GM12865 (cell line): Measurements from ENCODE around the gene GP2.

Experiments
- DNase-seq: peaks from one replicate; pipeline ENCODE4 v3.0.0; 2010; ENCODE audit warnings: low read depth
- H3K4me3 ChIP-seq: 2 replicates; pipeline ENCODE4 v1.5.1; 2011; ENCODE audit warnings: mild to moderate bottlenecking, low read depth, low read length, control low read depth
- TF ChIP-seq, protein P1 (sequence below): IDR thresholded peaks from 2 replicates; pipeline ENCODE4 v1.5.1; 2011; ENCODE audit warnings: low read length, control low read depth, low read depth, inconsistent platforms; ENCODE audit not compliant: insufficient read depth; ENCODE audit errors: missing control alignments

Gene GP2

GRCh38 chr16:20300312-20301097 lies 26.8 kb downstream of the GP2 start:
- TF ChIP-seq, protein P1, sequence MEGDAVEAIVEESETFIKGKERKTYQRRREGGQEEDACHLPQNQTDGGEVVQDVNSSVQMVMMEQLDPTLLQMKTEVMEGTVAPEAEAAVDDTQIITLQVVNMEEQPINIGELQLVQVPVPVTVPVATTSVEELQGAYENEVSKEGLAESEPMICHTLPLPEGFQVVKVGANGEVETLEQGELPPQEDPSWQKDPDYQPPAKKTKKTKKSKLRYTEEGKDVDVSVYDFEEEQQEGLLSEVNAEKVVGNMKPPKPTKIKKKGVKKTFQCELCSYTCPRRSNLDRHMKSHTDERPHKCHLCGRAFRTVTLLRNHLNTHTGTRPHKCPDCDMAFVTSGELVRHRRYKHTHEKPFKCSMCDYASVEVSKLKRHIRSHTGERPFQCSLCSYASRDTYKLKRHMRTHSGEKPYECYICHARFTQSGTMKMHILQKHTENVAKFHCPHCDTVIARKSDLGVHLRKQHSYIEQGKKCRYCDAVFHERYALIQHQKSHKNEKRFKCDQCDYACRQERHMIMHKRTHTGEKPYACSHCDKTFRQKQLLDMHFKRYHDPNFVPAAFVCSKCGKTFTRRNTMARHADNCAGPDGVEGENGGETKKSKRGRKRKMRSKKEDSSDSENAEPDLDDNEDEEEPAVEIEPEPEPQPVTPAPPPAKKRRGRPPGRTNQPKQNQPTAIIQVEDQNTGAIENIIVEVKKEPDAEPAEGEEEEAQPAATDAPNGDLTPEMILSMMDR: peak; percentile 83
- H3K4me3 ChIP-seq: no peak overlapping the region

DNA sequence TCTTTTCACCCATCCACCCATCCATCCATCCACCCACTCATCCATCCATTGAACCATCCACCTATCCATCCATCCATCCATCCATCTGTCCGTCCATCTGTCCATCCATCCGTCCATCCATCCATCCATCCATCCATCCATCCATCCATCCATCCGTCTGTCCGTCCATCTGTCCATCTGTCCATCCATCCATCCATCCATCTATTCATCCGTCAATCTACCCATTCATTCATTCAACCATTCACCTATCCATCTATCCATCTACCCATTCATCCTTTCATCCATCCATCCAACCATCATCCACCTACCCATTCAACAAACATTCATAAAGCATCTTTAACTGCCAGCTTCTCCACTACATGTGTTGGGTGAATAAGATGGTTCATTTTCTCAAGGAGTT lies 28.9 kb downstream of the GP2 start:
- TF ChIP-seq, protein P1: no peak
- no peak overlapping the region for H3K4me3 ChIP-seq
- no peak for DNase-seq

More at GRCh38 chr16:20300312-20301097, 26.8 kb downstream of the GP2 start:
- DNase-seq: peak; percentile 72

GRCh38 chr16:20291208-20292206 lies 35.8 kb downstream of the GP2 start:
- H3K4me3 ChIP-seq: no peak overlapping the region
- no peak for DNase-seq
- TF ChIP-seq, protein P1: no peak

DNA sequence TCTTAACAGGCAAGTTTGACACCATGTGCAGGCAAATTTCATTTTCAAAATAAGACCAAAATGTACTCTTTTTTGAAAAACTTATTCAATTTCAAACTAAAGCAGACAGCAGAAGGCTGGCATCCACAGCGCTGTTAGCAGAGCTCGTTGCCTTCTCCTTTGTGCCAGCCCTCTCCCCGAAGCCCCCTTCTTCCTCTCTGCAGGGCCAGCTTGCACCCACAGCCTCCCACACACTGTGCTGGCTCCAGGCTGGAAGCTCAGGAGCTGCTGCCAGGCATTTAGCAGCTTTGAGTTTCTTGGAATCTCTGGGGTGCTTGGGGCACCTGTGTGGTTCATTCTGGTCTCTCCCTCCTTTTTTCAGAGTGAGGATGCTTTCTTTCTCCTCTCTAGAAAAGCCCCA lies 37.7 kb downstream of the GP2 start:
- no peak for DNase-seq
- TF ChIP-seq, protein P1: no peak
- no peak overlapping the region for H3K4me3 ChIP-seq

GRCh38 chr16:20285993-20286499 lies 41.3 kb downstream of the GP2 start:
- no peak overlapping the region for H3K4me3 ChIP-seq
- no peak for DNase-seq

GRCh38 chr16:20280259-20280658 lies 47.1 kb downstream of the GP2 start:
- TF ChIP-seq, protein P1: no peak
- no peak for DNase-seq

More at GRCh38 chr16:20285993-20286499, 41.3 kb downstream of the GP2 start:
- TF ChIP-seq, protein P1: no peak

More at GRCh38 chr16:20280259-20280658, 47.1 kb downstream of the GP2 start:
- no peak overlapping the region for H3K4me3 ChIP-seq
